ENCODE results near the gene SPATA17. TPM values are rescaled to one million over a fixed set of nuclear protein-coding genes. Genes with fewer than 3 reads are reported as not detected.

Gene SPATA17, protein sequence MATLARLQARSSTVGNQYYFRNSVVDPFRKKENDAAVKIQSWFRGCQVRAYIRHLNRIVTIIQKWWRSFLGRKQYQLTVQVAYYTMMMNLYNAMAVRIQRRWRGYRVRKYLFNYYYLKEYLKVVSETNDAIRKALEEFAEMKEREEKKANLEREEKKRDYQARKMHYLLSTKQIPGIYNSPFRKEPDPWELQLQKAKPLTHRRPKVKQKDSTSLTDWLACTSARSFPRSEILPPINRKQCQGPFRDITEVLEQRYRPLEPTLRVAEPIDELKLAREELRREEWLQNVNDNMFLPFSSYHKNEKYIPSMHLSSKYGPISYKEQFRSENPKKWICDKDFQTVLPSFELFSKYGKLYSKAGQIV
- 1.4 and 3.8 TPM in 2 replicates for total RNA-seq

GRCh38 chr1:217630711-217631591 is at the start of gene SPATA17, which contains the start of gene GPATCH2:
TSS of gene SPATA17 (plus strand) at chr1:217631344. CDS start at chr1:217631379, 35 bp downstream.
TSS of gene GPATCH2 (minus strand) at chr1:217631090. CDS start at chr1:217630971, 119 bp downstream.

Small RNA genes within 50 kb of the gene (small RNA-seq; reads per million reads assigned to genes)
- gene UBBP2: not detected

Other genes with a start within 250 kb of the SPATA17 start
- gene GPATCH2, start 254 bp upstream of the SPATA17 start, total RNA-seq: 28.5 and 30.3 TPM in 2 replicates

All from articular chondrocyte of knee joint (primary cell).